SU-DHL-6 (cell line): ENCODE results near the gene USP17L11.
"Not testable (repeated sequence)": the region's sequence is repeated elsewhere in the genome, so short reads cannot be mapped to it uniquely, and the experiment has no call there.

Source experiments
- H2AFZ ChIP-seq: fragments of 200-600 bp; sonication (generic); 2 replicates; pipeline ENCODE4 v1.6.1; 2014; ENCODE audit warnings: low read depth, mild to moderate bottlenecking, moderate library complexity, mixed read lengths, antibody characterized with exemption, low read length; ENCODE audit not compliant: severe bottlenecking
- H3F3A ChIP-seq: fragments of 200-600 bp; shearing (Covaris generic); 2 replicates; pipeline ENCODE4 v1.6.0; 2016; ENCODE audit warnings: antibody characterized with exemption, mild to moderate bottlenecking; ENCODE audit not compliant: insufficient read depth
- H3K27ac ChIP-seq: fragments of 200-600 bp; sonication (generic); 2 replicates; pipeline ENCODE4 v1.5.1; 2016; ENCODE audit warnings: low read depth, mild to moderate bottlenecking, low read length, moderate library complexity, mixed read lengths
- H3K27me3 ChIP-seq: fragments of 200-600 bp; sonication (generic), shearing (Covaris generic); 2 replicates; pipeline ENCODE4 v1.6.0; 2014; ENCODE audit warnings: mild to moderate bottlenecking, low read length
- H3K36me3 ChIP-seq: fragments of 200-600 bp; sonication (generic); 2 replicates; pipeline ENCODE4 v1.6.1; 2014; ENCODE audit warnings: mild to moderate bottlenecking, low read length, mixed read lengths
- H3K4me2 ChIP-seq: fragments of 300-600, 200-600 bp; shearing (Covaris generic), sonication (generic); 2 replicates; pipeline ENCODE4 v1.6.0; 2014; ENCODE audit warnings: low read length, low read depth, mild to moderate bottlenecking; ENCODE audit not compliant: poor library complexity, severe bottlenecking
- H3K4me3 ChIP-seq: fragments of 200-600 bp; sonication (generic); 2 replicates; pipeline ENCODE4 v1.5.1; 2014; ENCODE audit warnings: antibody characterized with exemption, low read length, mild to moderate bottlenecking, mixed read lengths; ENCODE audit not compliant: insufficient read depth, poor library complexity, severe bottlenecking
- H3K79me2 ChIP-seq: fragments of 200-600 bp; sonication (generic); 2 replicates; pipeline ENCODE4 v1.6.1; 2014; ENCODE audit warnings: mild to moderate bottlenecking, low read length, moderate library complexity; ENCODE audit not compliant: insufficient read depth
- H3K9ac ChIP-seq: fragments of 200-600 bp; sonication (generic); 2 replicates; pipeline ENCODE4 v1.7.0; 2014; ENCODE audit warnings: mild to moderate bottlenecking, low read length
- H3K9me2 ChIP-seq: fragments of 200-600 bp; sonication (generic); replicated peaks from 2 replicates; pipeline ENCODE4 v1.6.1; 2014; ENCODE audit warnings: low read length; ENCODE audit not compliant: insufficient read depth
- H3K9me3 ChIP-seq: fragments of 200-600 bp; sonication (generic); 2 replicates; pipeline ENCODE4 v1.6.1; 2014; ENCODE audit warnings: low read length, mixed read lengths; ENCODE audit not compliant: insufficient read depth
- H4K20me1 ChIP-seq: fragments of 200-600 bp; sonication (generic); 2 replicates; pipeline ENCODE4 v1.6.1; 2014; ENCODE audit warnings: low read depth, mild to moderate bottlenecking, antibody characterized with exemption, low read length, moderate library complexity, mixed read lengths
- TF ChIP-seq, protein P1 (sequence below): fragments of 200-600 bp; sonication (generic); IDR thresholded peaks from one replicate; pipeline ENCODE4 v1.5.1; 2017; ENCODE audit warnings: antibody characterized with exemption, mild to moderate bottlenecking, low read length, moderate library complexity; ENCODE audit not compliant: insufficient read depth, poor library complexity, severe bottlenecking

Gene USP17L11, protein sequence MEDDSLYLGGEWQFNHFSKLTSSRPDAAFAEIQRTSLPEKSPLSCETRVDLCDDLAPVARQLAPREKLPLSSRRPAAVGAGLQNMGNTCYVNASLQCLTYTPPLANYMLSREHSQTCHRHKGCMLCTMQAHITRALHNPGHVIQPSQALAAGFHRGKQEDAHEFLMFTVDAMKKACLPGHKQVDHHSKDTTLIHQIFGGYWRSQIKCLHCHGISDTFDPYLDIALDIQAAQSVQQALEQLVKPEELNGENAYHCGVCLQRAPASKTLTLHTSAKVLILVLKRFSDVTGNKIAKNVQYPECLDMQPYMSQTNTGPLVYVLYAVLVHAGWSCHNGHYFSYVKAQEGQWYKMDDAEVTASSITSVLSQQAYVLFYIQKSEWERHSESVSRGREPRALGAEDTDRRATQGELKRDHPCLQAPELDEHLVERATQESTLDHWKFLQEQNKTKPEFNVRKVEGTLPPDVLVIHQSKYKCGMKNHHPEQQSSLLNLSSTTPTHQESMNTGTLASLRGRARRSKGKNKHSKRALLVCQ

DNA sequence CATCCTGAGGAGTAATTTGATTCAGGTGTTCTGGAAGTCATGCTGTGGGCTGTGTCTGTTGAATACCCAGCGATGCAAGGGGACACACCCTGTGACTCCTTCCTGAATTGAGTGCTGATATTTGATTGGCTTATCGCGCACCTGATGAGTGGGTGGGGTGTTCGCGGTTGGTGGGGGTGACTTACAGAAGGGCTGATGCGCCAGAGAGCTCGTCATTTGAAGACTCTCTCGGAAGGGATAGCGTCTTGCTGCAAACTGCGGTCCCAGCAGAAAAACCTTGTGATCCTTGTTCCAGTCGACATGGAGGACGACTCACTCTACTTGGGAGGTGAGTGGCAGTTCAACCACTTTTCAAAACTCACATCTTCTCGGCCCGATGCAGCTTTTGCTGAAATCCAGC lies at the start of gene USP17L11:
USP17L11 (plus strand) TSS at position 301 of the 400 bp plus-strand sequence; CDS start at position 301, 0 bp downstream.
- not testable (repeated sequence) for H2AFZ ChIP-seq, H3K27ac ChIP-seq, H3F3A ChIP-seq, H3K9me2 ChIP-seq, H3K27me3 ChIP-seq, H3K4me3 ChIP-seq, H3K36me3 ChIP-seq, H3K9ac ChIP-seq, H3K9me3 ChIP-seq, H4K20me1 ChIP-seq, H3K79me2 ChIP-seq, H3K4me2 ChIP-seq

DNA sequence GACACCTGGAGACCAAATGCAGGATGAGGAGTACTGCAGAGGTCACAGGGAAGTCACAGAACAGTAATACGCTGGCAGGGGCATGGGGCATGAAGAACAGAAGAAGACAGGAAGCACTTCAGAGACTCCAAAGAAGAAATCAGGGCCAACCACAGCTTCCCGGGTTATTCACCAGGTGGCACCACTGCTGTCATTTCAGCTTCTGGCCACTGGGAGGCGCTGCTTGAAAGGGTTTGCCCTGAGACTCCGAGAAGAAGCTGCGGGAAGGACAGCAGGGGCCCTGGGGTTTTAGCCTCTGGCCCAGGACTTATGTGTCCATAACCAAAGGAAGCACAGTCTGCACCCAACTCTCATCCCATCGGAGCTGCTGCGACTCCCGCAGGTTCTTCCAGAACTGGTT lies 49.2 kb upstream of the USP17L11 start:
- not testable (repeated sequence) for H3K4me3 ChIP-seq, H3F3A ChIP-seq, H3K9me3 ChIP-seq, H3K79me2 ChIP-seq, H3K36me3 ChIP-seq, H3K9me2 ChIP-seq, H2AFZ ChIP-seq, H3K27ac ChIP-seq, H3K27me3 ChIP-seq, H3K9ac ChIP-seq, H4K20me1 ChIP-seq, H3K4me2 ChIP-seq
- TF ChIP-seq, protein P1, sequence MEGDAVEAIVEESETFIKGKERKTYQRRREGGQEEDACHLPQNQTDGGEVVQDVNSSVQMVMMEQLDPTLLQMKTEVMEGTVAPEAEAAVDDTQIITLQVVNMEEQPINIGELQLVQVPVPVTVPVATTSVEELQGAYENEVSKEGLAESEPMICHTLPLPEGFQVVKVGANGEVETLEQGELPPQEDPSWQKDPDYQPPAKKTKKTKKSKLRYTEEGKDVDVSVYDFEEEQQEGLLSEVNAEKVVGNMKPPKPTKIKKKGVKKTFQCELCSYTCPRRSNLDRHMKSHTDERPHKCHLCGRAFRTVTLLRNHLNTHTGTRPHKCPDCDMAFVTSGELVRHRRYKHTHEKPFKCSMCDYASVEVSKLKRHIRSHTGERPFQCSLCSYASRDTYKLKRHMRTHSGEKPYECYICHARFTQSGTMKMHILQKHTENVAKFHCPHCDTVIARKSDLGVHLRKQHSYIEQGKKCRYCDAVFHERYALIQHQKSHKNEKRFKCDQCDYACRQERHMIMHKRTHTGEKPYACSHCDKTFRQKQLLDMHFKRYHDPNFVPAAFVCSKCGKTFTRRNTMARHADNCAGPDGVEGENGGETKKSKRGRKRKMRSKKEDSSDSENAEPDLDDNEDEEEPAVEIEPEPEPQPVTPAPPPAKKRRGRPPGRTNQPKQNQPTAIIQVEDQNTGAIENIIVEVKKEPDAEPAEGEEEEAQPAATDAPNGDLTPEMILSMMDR: peak; percentile 42

DNA sequence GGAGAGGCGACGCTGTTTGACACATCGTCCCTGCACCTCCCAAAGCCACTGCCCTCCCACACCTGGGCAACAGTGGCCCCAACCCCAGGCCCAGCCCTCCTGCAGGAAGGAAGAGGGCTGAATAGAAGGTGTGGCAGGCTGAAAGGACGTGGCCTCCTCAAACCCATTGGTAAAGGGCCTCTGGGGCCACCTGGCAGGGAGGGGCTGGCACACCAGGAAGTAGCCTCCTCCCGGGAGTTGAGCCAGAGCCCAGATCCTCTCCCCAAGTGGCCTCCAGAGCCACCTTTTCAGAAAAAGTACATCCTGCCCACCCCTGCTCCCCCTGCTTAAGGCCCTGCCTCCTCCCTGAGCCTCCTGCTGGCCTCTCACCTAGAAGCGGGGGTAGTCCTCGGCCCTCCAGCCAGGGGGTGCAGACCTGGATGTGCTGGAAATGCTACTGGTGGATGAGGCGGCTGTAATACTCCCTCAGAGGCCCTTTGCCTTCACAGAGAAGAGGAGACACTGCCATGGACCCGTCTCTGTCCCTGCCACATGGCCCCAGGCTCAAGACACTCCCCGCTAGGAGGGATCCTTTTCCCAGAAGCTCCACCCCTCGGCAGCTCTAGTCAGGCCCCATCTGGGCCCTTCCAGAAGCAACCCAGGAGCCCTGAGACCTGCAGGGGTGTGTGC lies 45.3 kb upstream of the USP17L11 start, which contains the start of gene FAM90A26:
FAM90A26 (plus strand) TSS at position 619 of the 669 bp plus-strand sequence. CDS start 2,764 bp downstream, outside the sequence.
- not testable (repeated sequence) for H2AFZ ChIP-seq, H3K27ac ChIP-seq, H3K4me2 ChIP-seq, H3K9me3 ChIP-seq, H3K9me2 ChIP-seq, H3F3A ChIP-seq, H3K79me2 ChIP-seq, H3K36me3 ChIP-seq, H3K9ac ChIP-seq, H4K20me1 ChIP-seq, H3K27me3 ChIP-seq, H3K4me3 ChIP-seq

DNA sequence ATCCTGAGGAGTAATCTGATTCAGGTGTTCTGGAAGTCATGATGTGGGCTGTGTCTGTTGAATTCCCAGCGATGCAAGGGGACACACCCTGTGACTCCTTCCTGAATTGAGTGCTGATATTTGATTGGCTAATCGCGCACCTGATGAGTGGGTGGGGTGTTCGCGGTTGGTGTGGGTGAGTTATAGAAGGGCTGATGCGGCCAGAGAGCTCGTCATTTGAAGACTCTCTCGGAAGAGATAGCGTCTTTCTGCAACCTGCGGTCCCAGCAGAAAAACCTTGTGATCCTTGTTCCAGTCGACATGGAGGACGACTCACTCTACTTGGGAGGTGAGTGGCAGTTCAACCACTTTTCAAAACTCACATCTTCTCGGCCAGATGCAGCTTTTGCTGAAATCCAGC lies 4.8 kb upstream of the USP17L11 start, which contains the start of gene USP17L10:
USP17L10 (plus strand) TSS at position 301 of the 400 bp plus-strand sequence; CDS start at position 301, 0 bp downstream.
- H3K9ac ChIP-seq, H2AFZ ChIP-seq, H3K4me3 ChIP-seq, H3K4me2 ChIP-seq, H3K9me3 ChIP-seq, H3K27ac ChIP-seq, H3K36me3 ChIP-seq, H3K9me2 ChIP-seq, H3K79me2 ChIP-seq, H3F3A ChIP-seq, H3K27me3 ChIP-seq, H4K20me1 ChIP-seq: not testable (repeated sequence)

GRCh38 chr4:9214701-9215100 lies 504 bp upstream of the USP17L11 start:
- H4K20me1 ChIP-seq, H3K9ac ChIP-seq, H3K9me2 ChIP-seq, H3F3A ChIP-seq, H3K36me3 ChIP-seq, H3K27me3 ChIP-seq, H2AFZ ChIP-seq, H3K79me2 ChIP-seq, H3K27ac ChIP-seq, H3K9me3 ChIP-seq, H3K4me2 ChIP-seq, H3K4me3 ChIP-seq: not testable (repeated sequence)

- H3F3A ChIP-seq, H3K27ac ChIP-seq, H4K20me1 ChIP-seq, H2AFZ ChIP-seq, H3K9me2 ChIP-seq, H3K9ac ChIP-seq, H3K27me3 ChIP-seq, H3K4me2 ChIP-seq, H3K4me3 ChIP-seq, H3K79me2 ChIP-seq, H3K36me3 ChIP-seq, H3K9me3 ChIP-seq: not testable (repeated sequence)
Measured at GRCh38 chr4:9219852-9220251, 4.6 kb downstream of the USP17L11 start, which contains the start of gene USP17L12. Gene USP17L12 (plus strand): TSS chr4:9220152. CDS start chr4:9220152, 0 bp downstream.

GRCh38 chr4:9224596-9224995 lies 9.4 kb downstream of the USP17L11 start, which contains the start of gene USP17L13:
Gene USP17L13 (plus strand): TSS chr4:9224896. CDS start chr4:9224896, 0 bp downstream.
- H3K27me3 ChIP-seq, H3K36me3 ChIP-seq, H3K27ac ChIP-seq, H3F3A ChIP-seq, H3K9me3 ChIP-seq, H4K20me1 ChIP-seq, H3K4me2 ChIP-seq, H3K4me3 ChIP-seq, H3K9me2 ChIP-seq, H3K9ac ChIP-seq, H3K79me2 ChIP-seq, H2AFZ ChIP-seq: not testable (repeated sequence)
